CD4-positive, alpha-beta T cell (primary cell): ENCODE results near the gene TPPP. TPM values are rescaled to one million over a fixed set of nuclear protein-coding genes. Genes with fewer than 3 reads are reported as not detected.

Experiments
- ATAC-seq: fragments of 200-7000 bp; cut with Tn5 transposase; one replicate; pipeline ENCODE4 v1.10.0; 2022; ENCODE audit warnings: mild to moderate bottlenecking; ENCODE audit not compliant: poor library complexity
- CTCF ChIA-PET: fragments of 350-600 bp; sonication (Branson Sonifier 250); formaldehyde crosslinking; loops from one replicate; lab custom pipeline; 2021; ENCODE audit warnings: antibody characterized with exemption, inconsistent platforms; lab: Charles Lee
- POLR2A ChIA-PET: fragments of 350-600 bp; sonication (Branson Sonifier 250); formaldehyde crosslinking; loops from one replicate; lab custom pipeline; 2021; ENCODE audit warnings: antibody characterized with exemption, inconsistent platforms; lab: Charles Lee
- DNase-seq, 14 experiments: peaks; one replicate each; pipeline ENCODE4 v3.0.0-alpha.2; 2013 to 2020; ENCODE audit warnings: mixed read lengths in 2 of 14
- H3K27ac ChIP-seq, 2 donors: one replicate each; pipeline versions ENCODE4 v1.5.1 to v1.7.0; 2013; ENCODE audit warnings: low read length in 2 of 2, low read depth in 1 of 2, mild to moderate bottlenecking in 1 of 2
- H3K27me3 ChIP-seq, 2 experiments: 1 replicate in 1 of 2; 2 replicates in 1 of 2; pipeline versions ENCODE4 v1.6.1 to v1.7.0; 2013; ENCODE audit warnings: low read length in 2 of 2, control low read depth in 1 of 2, mild to moderate bottlenecking in 1 of 2, moderate library complexity in 1 of 2; ENCODE audit not compliant: insufficient read depth in 2 of 2, control insufficient read depth in 1 of 2
- H3K36me3 ChIP-seq: one replicate; pipeline ENCODE4 v1.6.1; 2013; ENCODE audit warnings: low read length, control low read depth; ENCODE audit not compliant: insufficient read depth
- H3K4me1 ChIP-seq: one replicate; pipeline ENCODE4 v1.6.1; 2013; ENCODE audit warnings: low read length, control low read depth; ENCODE audit not compliant: insufficient read depth
- H3K4me3 ChIP-seq: one replicate; pipeline ENCODE4 v1.5.1; 2013; ENCODE audit warnings: mild to moderate bottlenecking, low read length, moderate library complexity
- H3K9me3 ChIP-seq, 2 experiments: 1 replicate in 1 of 2; 2 replicates in 1 of 2; pipeline versions ENCODE4 v1.6.1 to v1.7.0; 2013; ENCODE audit warnings: low read length in 2 of 2, mild to moderate bottlenecking in 2 of 2, control low read depth in 1 of 2, moderate library complexity in 1 of 2; ENCODE audit not compliant: control insufficient read depth in 1 of 2, insufficient read depth in 1 of 2
- H3K27ac Mint-ChIP-seq: one replicate; pipeline ENCODE4 v1.8.0; 2020; ENCODE audit warnings: mixed read lengths
- H3K27me3 Mint-ChIP-seq: one replicate; pipeline ENCODE4 v1.8.0; 2021; ENCODE audit warnings: mixed read lengths
- H3K36me3 Mint-ChIP-seq: one replicate; pipeline ENCODE4 v1.8.0; 2021; ENCODE audit warnings: low read depth, mixed read lengths
- H3K4me1 Mint-ChIP-seq: one replicate; pipeline ENCODE4 v1.8.0; 2021; ENCODE audit warnings: low read depth, mixed read lengths
- H3K4me3 Mint-ChIP-seq: one replicate; pipeline ENCODE4 v1.8.0; 2020; ENCODE audit warnings: mild to moderate bottlenecking, mixed read lengths
- H3K9me3 Mint-ChIP-seq: one replicate; pipeline ENCODE4 v1.8.0; 2020; ENCODE audit warnings: mixed read lengths
- CTCF ChIP-seq: fragments of 200-600 bp; IDR thresholded peaks from one replicate; pipeline ENCODE4 v1.8.0; 2022; ENCODE audit warnings: antibody characterized with exemption, mild to moderate bottlenecking
- intact Hi-C, 2 experiments: fragments of 100-400 bp; cut with DNase I in 1 of 2; cut with micrococcal nuclease in 1 of 2; formaldehyde crosslinking; loops; one replicate each; pipeline versions ENCODE4 v1.15.1 to v1.9.0; 2023 to 2025; cut with DNase I, micrococcal nuclease
- total RNA-seq, 174 experiments: library from RNA in 2 of 174; stranded (reverse) in 2 of 174; gene quantifications; one replicate each; pipeline ENCODE4 v1.2.3 and lab custom pipeline; 2021 to 2026

The TPPP gene
- total RNA-seq, 2 experiments from 2014 or later: 8.2 to 8.5 TPM

GRCh38 chr5:646396-647201 is 46.6 kb downstream of the TPPP start:
- H3K36me3 ChIP-seq: peaks cover 37% of the 10 kb centered on the region
- H3K27ac ChIP-seq: no peak overlapping the region
- CTCF ChIA-PET: interaction anchor here (1.3 kb wide), 1 partner anchor 200 kb away, joined by 3 read pairs; no protein-coding TSS in a partner anchor
- H3K4me3 Mint-ChIP-seq: no peak overlapping the region
- peaks cover 0 to 8% of the 10 kb centered on the region in 2 experiments for H3K9me3 ChIP-seq
- no peaks in the 10 kb centered on the region for H3K27me3 ChIP-seq
- no peak overlapping the region for H3K4me3 ChIP-seq
- no peaks in the 10 kb centered on the region for H3K9me3 Mint-ChIP-seq
- H3K36me3 Mint-ChIP-seq: peaks cover 28% of the 10 kb centered on the region
- POLR2A ChIA-PET: no interaction called here
- H3K27me3 Mint-ChIP-seq: no peaks in the 10 kb centered on the region
- no peak for DNase-seq
- no peak for ATAC-seq
- H3K4me1 ChIP-seq: no peaks in the 10 kb centered on the region
- no peak overlapping the region for H3K27ac Mint-ChIP-seq
- TF ChIP-seq CTCF: no peak
- intact Hi-C loops: no loop called here
- H3K4me1 Mint-ChIP-seq: no peaks in the 10 kb centered on the region

DNA sequence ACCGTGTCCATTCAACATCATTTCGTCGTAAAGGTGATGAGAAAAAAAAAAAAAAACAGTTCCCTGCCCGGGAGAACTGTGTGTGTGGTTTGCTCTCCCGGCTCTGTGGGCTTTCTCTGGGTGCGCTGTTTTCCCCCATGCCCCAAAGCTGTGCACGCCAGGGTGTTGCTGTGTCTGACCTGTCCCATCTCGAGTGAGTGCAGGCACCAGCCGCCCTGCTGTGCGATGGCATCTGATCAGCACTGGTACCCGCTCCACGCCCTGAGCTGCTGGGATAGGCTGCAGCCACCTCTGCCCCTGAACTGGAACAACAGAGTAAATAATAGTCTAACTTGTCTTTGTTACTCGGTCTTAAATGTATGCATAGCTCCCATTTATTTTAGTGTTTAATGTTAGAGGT is 47.7 kb downstream of the TPPP start:
- Mint-ChIP-seq H3K4me1 (no peaks in the 10 kb centered on the region), H3K4me3 (no peak overlapping the region), H3K9me3 (no peaks in the 10 kb centered on the region), H3K27ac (no peak overlapping the region), H3K36me3 (peaks cover 37% of the 10 kb centered on the region), H3K27me3 (no peaks in the 10 kb centered on the region)
- Histone ChIP-seq H3K4me1 (no peaks in the 10 kb centered on the region), H3K27ac (no peak overlapping the region), H3K9me3 (peaks cover 0 to 8% of the 10 kb centered on the region in 2 experiments), H3K27me3 (no peaks in the 10 kb centered on the region), H3K4me3 (no peak overlapping the region), H3K36me3 (peaks cover 46% of the 10 kb centered on the region)
- ATAC-seq (no peak), DNase-seq (no peak)
- ChIA-PET POLR2A (no interaction called here), CTCF (no interaction called here)
- TF ChIP-seq CTCF: no peak
- intact Hi-C loops: no loop called here

- ChIA-PET CTCF (no interaction called here), POLR2A (no interaction called here)
- DNase-seq: no peak
- no peak overlapping the region for H3K4me3 Mint-ChIP-seq
- Histone ChIP-seq H3K36me3 (peaks cover 50% of the 10 kb centered on the region), H3K4me3 (no peak overlapping the region), H3K9me3 (peaks cover 0 to 6% of the 10 kb centered on the region in 2 experiments), H3K27ac (no peak overlapping the region), H3K27me3 (no peaks in the 10 kb centered on the region), H3K4me1 (no peaks in the 10 kb centered on the region)
- TF ChIP-seq CTCF: no peak
- no peak for ATAC-seq
- no peaks in the 10 kb centered on the region for H3K9me3 Mint-ChIP-seq
- no peaks in the 10 kb centered on the region for H3K4me1 Mint-ChIP-seq
- peaks cover 41% of the 10 kb centered on the region for H3K36me3 Mint-ChIP-seq
- H3K27me3 Mint-ChIP-seq: no peaks in the 10 kb centered on the region
- H3K27ac Mint-ChIP-seq: no peak overlapping the region
- intact Hi-C loops: no loop called here
Observed at GRCh38 chr5:644971-645370, 48.2 kb downstream of the TPPP start.
